ENCODE measurements around the gene OXGR1.

- TF ChIP-seq CTCF (optimal IDR thresholded peaks at IDR 0.05 in 1 of 3, IDR thresholded peaks at IDR 0.05 in 1 of 3, conservative IDR thresholded peaks at IDR 0.05 in 1 of 3; ENCODE audit: extremely low read depth in 1 of 3, insufficient read depth in 2 of 3, low read length in 3 of 3): peak in 1 of 3 experiments; percentile 12
- TF ChIP-seq EZH2 (IDR thresholded peaks at IDR 0.05; ENCODE audit: low read length): no peak
Observed at GRCh38 chr13:96984051-96984508, 10.2 kb downstream of the OXGR1 start.

Measured in keratinocyte (primary cell).